Tibial nerve (tissue), 4 donors: ENCODE measurements around the gene AKNA.

Experiments used
- CTCF ChIP-seq, 5 experiments: fragments of 200-600 bp in 3 of 5; fragments of 450-650 bp in 2 of 5; sonication (generic) in 3 of 5; IDR thresholded peaks; one replicate each; pipeline ENCODE4 v1.5.1; 2016 to 2019; ENCODE audit warnings: antibody characterized with exemption in 5 of 5, mild to moderate bottlenecking in 3 of 5, moderate library complexity in 2 of 5
- EP300 ChIP-seq, 2 donors: sonication (generic); formaldehyde crosslinking; IDR thresholded peaks; one replicate each; pipeline ENCODE4 v1.6.1; 2017; ENCODE audit warnings: antibody characterized with exemption in 2 of 2, mild to moderate bottlenecking in 1 of 2
- POLR2A ChIP-seq, 2 donors: fragments of 450-650 bp; IDR thresholded peaks; one replicate each; pipeline ENCODE4 v1.6.1; 2017; ENCODE audit warnings: antibody characterized with exemption in 2 of 2, mild to moderate bottlenecking in 2 of 2, moderate library complexity in 2 of 2

- TF ChIP-seq CTCF (IDR thresholded peaks at IDR 0.05) (no peak), POLR2A (IDR thresholded peaks at IDR 0.05) (no peak), EP300 (IDR thresholded peaks at IDR 0.05) (no peak)
Measured at GRCh38 chr9:114307899-114308267, 79.9 kb downstream of the AKNA start.
